Gastrocnemius medialis (tissue), 4 donors: ENCODE measurements around the gene LYST. TPM values are rescaled to one million over a fixed set of nuclear protein-coding genes. Genes with fewer than 3 reads are reported as not detected.

Experiments
- ATAC-seq, 2 donors: fragments of 150-250 bp; one replicate each; pipeline ENCODE4 v1.9.1; 2016
- DNase-seq, 2 donors: peaks; one replicate each; pipeline ENCODE4 v3.0.0-alpha.2; 2019
- H3K27ac ChIP-seq, 4 donors: fragments of 200-600 bp; sonication (generic); 1 replicate in 1 of 4; 2 replicates in 3 of 4; pipeline ENCODE4 v1.5.1; 2016 to 2018; ENCODE audit warnings: mild to moderate bottlenecking in 2 of 4, moderate library complexity in 1 of 4
- H3K27me3 ChIP-seq, 3 donors: fragments of 200-600 bp; sonication (generic) in 2 of 3; 1 replicate in 1 of 3; 2 replicates in 2 of 3; pipeline versions ENCODE4 v1.5.1 to v1.6.0; 2016 to 2019; ENCODE audit warnings: mild to moderate bottlenecking in 1 of 3, moderate library complexity in 1 of 3
- H3K36me3 ChIP-seq, 2 donors: fragments of 200-600 bp; sonication (generic) in 1 of 2; one replicate each; pipeline ENCODE4 v1.5.1; 2017 to 2018
- H3K4me1 ChIP-seq, 2 donors: fragments of 200-600 bp; sonication (generic) in 1 of 2; one replicate each; pipeline ENCODE4 v1.5.1; 2016 to 2017; ENCODE audit warnings: mild to moderate bottlenecking in 2 of 2
- H3K4me3 ChIP-seq, 4 donors: fragments of 200-600 bp; sonication (generic) in 3 of 4; 1 replicate in 1 of 4; 2 replicates in 3 of 4; pipeline ENCODE4 v1.5.1; 2016 to 2019; ENCODE audit warnings: mild to moderate bottlenecking in 2 of 4
- H3K9me3 ChIP-seq, 3 donors: fragments of 200-600 bp; sonication (generic) in 2 of 3; 1 replicate in 1 of 3; 2 replicates in 2 of 3; pipeline ENCODE4 v1.5.1; 2016 to 2019
- POLR2A ChIP-seq, 2 donors: fragments of 450-650 bp; IDR thresholded peaks; one replicate each; pipeline ENCODE4 v1.6.1; 2017; ENCODE audit warnings: antibody characterized with exemption in 2 of 2, mild to moderate bottlenecking in 2 of 2, moderate library complexity in 2 of 2
- in situ Hi-C, 4 donors: fragments of 200-750 bp; cut with MboI; loops; one replicate each; pipeline versions ENCODE4 v1.15.0 to v1.8.0; 2017; ENCODE audit warnings: low sequenced_read_pairs in 4 of 4
- intact Hi-C: fragments of 100-400 bp; cut with DNase I; formaldehyde crosslinking; loops from one replicate; pipeline ENCODE4 v1.15.1; 2023; ENCODE audit warnings: low total_unique reads
- total RNA-seq, 4 donors: library from RNA; depleted of rRNA; stranded (reverse); fragments of >200 nt; gene quantifications; one replicate each; pipeline versions ENCODE4 v1.1.0 to v1.2.3, GENCODE V29; 2016
- TF ChIP-seq, protein P1 (sequence below), 5 experiments: fragments of 450-650 bp in 3 of 5; fragments of 200-600 bp in 2 of 5; sonication (generic) in 2 of 5; IDR thresholded peaks in 4 of 5; conservative IDR thresholded peaks in 1 of 5; 1 replicate in 4 of 5; 2 replicates in 1 of 5; pipeline ENCODE4 v1.5.1; 2016 to 2019; ENCODE audit warnings: antibody characterized with exemption in 5 of 5, mild to moderate bottlenecking in 3 of 5, moderate library complexity in 3 of 5

Gene LYST
- total RNA-seq, 4 donors from 2014 or later: 6.6 to 21.9 (median 10.7) TPM

DNA sequence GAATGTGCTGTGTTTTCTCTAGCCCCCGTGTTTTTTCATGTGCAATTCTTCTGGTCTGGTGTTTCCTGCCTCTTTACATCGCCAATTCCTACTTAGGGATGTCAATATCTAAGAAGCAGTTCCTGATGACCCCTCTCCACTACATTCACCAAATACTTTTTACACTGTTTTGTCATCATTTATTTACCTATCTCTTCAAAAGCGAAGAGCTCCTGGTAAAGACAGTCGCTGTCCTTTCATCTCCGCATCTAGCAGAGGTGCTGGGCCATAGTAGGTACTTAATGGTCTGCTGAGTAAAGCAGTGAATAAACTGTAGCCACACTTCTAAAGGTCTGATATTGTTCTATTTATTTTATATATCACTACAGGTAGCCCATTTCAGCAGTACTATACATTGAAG is 43.0 kb downstream of the LYST start:
- no peak for ATAC-seq
- H3K27me3 ChIP-seq: no peaks in the 10 kb centered on the region
- H3K4me1 ChIP-seq: peaks cover 0 to 4% of the 10 kb centered on the region in 2 donors
- no peaks in the 10 kb centered on the region for H3K9me3 ChIP-seq
- no peak overlapping the region for H3K4me3 ChIP-seq
- DNase-seq: no peak
- peaks cover 0 to 9% of the 10 kb centered on the region in 2 donors for H3K36me3 ChIP-seq
- H3K27ac ChIP-seq: no peak overlapping the region
- intact Hi-C loops (no loop called here), in situ Hi-C loops (no loop called here)
- TF ChIP-seq, protein P1, sequence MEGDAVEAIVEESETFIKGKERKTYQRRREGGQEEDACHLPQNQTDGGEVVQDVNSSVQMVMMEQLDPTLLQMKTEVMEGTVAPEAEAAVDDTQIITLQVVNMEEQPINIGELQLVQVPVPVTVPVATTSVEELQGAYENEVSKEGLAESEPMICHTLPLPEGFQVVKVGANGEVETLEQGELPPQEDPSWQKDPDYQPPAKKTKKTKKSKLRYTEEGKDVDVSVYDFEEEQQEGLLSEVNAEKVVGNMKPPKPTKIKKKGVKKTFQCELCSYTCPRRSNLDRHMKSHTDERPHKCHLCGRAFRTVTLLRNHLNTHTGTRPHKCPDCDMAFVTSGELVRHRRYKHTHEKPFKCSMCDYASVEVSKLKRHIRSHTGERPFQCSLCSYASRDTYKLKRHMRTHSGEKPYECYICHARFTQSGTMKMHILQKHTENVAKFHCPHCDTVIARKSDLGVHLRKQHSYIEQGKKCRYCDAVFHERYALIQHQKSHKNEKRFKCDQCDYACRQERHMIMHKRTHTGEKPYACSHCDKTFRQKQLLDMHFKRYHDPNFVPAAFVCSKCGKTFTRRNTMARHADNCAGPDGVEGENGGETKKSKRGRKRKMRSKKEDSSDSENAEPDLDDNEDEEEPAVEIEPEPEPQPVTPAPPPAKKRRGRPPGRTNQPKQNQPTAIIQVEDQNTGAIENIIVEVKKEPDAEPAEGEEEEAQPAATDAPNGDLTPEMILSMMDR (IDR thresholded peaks at IDR 0.05 in 4 of 5, conservative IDR thresholded peaks at IDR 0.05 in 1 of 5): no peak
- no peak for TF ChIP-seq POLR2A (IDR thresholded peaks at IDR 0.05)

DNA sequence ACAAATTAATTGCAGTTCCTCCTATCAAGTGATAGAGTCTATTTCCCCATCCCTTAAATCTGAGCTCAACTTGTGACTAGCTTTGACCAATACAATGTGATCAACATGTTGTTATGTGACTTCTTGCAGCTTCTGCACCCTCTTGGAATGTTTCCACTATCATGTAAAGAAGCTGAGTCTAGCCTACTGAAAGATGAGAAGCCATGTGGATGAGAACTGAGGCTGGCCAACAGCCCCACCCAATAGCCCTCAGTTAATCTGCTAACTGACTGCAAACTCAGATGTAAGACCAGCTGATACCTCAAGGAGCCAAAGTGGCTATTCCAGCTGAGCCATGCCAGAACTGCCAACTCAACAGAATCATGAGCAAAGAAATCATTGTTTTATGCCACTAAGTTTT is 44.0 kb downstream of the LYST start:
- TF ChIP-seq POLR2A (IDR thresholded peaks at IDR 0.05): no peak
- no peak overlapping the region for H3K4me3 ChIP-seq
- H3K9me3 ChIP-seq: no peaks in the 10 kb centered on the region
- no peaks in the 10 kb centered on the region for H3K27me3 ChIP-seq
- no peak overlapping the region for H3K27ac ChIP-seq
- no peaks in the 10 kb centered on the region for H3K36me3 ChIP-seq
- peaks cover 0 to 4% of the 10 kb centered on the region in 2 donors for H3K4me1 ChIP-seq
- in situ Hi-C loops (no loop called here), intact Hi-C loops (no loop called here)
- no peak for ATAC-seq
- DNase-seq: no peak

- no peak overlapping the region for H3K27ac ChIP-seq
- in situ Hi-C loops (no loop called here), intact Hi-C loops (no loop called here)
- DNase-seq: no peak
- H3K27me3 ChIP-seq: no peaks in the 10 kb centered on the region
- TF ChIP-seq, protein P1 (IDR thresholded peaks at IDR 0.05 in 4 of 5, conservative IDR thresholded peaks at IDR 0.05 in 1 of 5): no peak
- TF ChIP-seq POLR2A (IDR thresholded peaks at IDR 0.05): no peak
- no peaks in the 10 kb centered on the region for H3K36me3 ChIP-seq
- no peaks in the 10 kb centered on the region for H3K9me3 ChIP-seq
- no peak overlapping the region for H3K4me3 ChIP-seq
- H3K4me1 ChIP-seq: peaks cover 0 to 4% of the 10 kb centered on the region in 2 donors
- no peak for ATAC-seq
These were observed 45.2 kb downstream of the LYST start for GRCh38 chr1:235821361-235821981.

GRCh38 chr1:235820061-235820460 is 46.6 kb downstream of the LYST start:
- in situ Hi-C loops (no loop called here), intact Hi-C loops (no loop called here)
- Histone ChIP-seq H3K36me3 (no peaks in the 10 kb centered on the region), H3K4me1 (peaks cover 0 to 4% of the 10 kb centered on the region in 2 donors), H3K27me3 (no peaks in the 10 kb centered on the region), H3K27ac (no peak overlapping the region), H3K4me3 (no peak overlapping the region), H3K9me3 (no peaks in the 10 kb centered on the region)
- DNase-seq (no peak), ATAC-seq (no peak)
- TF ChIP-seq, protein P1 (IDR thresholded peaks at IDR 0.05 in 4 of 5, conservative IDR thresholded peaks at IDR 0.05 in 1 of 5): no peak
- TF ChIP-seq POLR2A (IDR thresholded peaks at IDR 0.05): no peak

- Histone ChIP-seq H3K36me3 (no peaks in the 10 kb centered on the region), H3K27me3 (no peaks in the 10 kb centered on the region), H3K4me1 (peaks cover 0 to 4% of the 10 kb centered on the region in 2 donors), H3K9me3 (no peaks in the 10 kb centered on the region), H3K27ac (no peak overlapping the region), H3K4me3 (no peak overlapping the region)
- intact Hi-C loops (no loop called here), in situ Hi-C loops (no loop called here)
- ATAC-seq (no peak), DNase-seq (no peak)
- TF ChIP-seq POLR2A (IDR thresholded peaks at IDR 0.05): no peak
- TF ChIP-seq, protein P1 (IDR thresholded peaks at IDR 0.05 in 4 of 5, conservative IDR thresholded peaks at IDR 0.05 in 1 of 5): no peak
These were observed 48.0 kb downstream of the LYST start for GRCh38 chr1:235818632-235819136.
